OCI-LY3 (cell line): ENCODE results near the gene OR5H1.

ENCODE experiments used
- EZH2phosphoT487 ChIP-seq: fragments of 200-600 bp; shearing (Covaris generic); IDR thresholded peaks from 2 replicates; pipeline ENCODE4 v1.6.1; 2018; ENCODE audit warnings: antibody characterized with exemption, mixed run types, low read depth
- TF ChIP-seq, protein P1 (sequence below): fragments of 200-600, 300-600 bp; sonication (generic); IDR thresholded peaks from 2 replicates; pipeline ENCODE4 v1.5.1; 2014; ENCODE audit warnings: antibody characterized with exemption, low read length, low read depth

DNA sequence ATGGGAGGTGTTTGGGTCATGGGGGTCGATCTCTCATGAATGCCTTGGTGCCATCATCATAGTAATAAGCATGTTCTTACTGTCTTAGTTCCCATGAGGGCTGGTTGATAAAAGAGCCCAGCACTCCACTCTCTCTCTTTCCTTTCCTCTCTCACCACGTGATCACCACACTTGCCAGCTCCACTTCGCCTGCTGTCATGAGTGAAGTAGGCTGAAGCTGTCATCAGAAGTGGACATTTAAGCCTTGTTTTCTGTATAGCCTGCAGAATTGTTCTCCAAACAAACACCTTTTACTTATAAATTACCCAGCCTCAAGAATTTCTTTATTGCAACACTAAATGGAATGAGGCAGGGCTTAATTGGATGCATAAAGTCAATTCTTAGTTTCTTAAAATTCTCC, 6.1 kb downstream of the OR5H1 start:
- TF ChIP-seq, protein P1, sequence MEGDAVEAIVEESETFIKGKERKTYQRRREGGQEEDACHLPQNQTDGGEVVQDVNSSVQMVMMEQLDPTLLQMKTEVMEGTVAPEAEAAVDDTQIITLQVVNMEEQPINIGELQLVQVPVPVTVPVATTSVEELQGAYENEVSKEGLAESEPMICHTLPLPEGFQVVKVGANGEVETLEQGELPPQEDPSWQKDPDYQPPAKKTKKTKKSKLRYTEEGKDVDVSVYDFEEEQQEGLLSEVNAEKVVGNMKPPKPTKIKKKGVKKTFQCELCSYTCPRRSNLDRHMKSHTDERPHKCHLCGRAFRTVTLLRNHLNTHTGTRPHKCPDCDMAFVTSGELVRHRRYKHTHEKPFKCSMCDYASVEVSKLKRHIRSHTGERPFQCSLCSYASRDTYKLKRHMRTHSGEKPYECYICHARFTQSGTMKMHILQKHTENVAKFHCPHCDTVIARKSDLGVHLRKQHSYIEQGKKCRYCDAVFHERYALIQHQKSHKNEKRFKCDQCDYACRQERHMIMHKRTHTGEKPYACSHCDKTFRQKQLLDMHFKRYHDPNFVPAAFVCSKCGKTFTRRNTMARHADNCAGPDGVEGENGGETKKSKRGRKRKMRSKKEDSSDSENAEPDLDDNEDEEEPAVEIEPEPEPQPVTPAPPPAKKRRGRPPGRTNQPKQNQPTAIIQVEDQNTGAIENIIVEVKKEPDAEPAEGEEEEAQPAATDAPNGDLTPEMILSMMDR, result no peak
- TF ChIP-seq EZH2phosphoT487, result no peak
